ENCODE results near the gene EHHADH. TPM values are rescaled to one million over a fixed set of nuclear protein-coding genes. Genes with fewer than 3 reads are reported as not detected.

The EHHADH gene
- total and polyA plus RNA-seq, 2 experiments from 2014 or later = 2.5 to 6.0 TPM

GRCh38 chr3:185251272-185251671 is 2.6 kb downstream of the EHHADH start (continued):
- TF ChIP-seq EZH2phosphoT487 (IDR thresholded peaks at IDR 0.05; ENCODE audit: unreplicated experiment) (no peak), ZNF462 (CRISPR knock-in tag; IDR thresholded peaks at IDR 0.05) (no peak)

- no peaks in the 10 kb centered on the region for H3K27me3 ChIP-seq (ENCODE audit: insufficient read depth)
- no peak for TF ChIP-seq EZH2 (IDR thresholded peaks at IDR 0.05; ENCODE audit: low read depth, unreplicated experiment)
- no peak for TF ChIP-seq EZH2phosphoT487 (IDR thresholded peaks at IDR 0.05; ENCODE audit: unreplicated experiment)
- TF ChIP-seq NANOG (IDR thresholded peaks at IDR 0.05; ENCODE audit: borderline replicate concordance) = no peak
- no peak for TF ChIP-seq POLR2AphosphoS5 (IDR thresholded peaks at IDR 0.05; ENCODE audit: low read depth)
- no peak for TF ChIP-seq ZNF114 (CRISPR knock-in tag; IDR thresholded peaks at IDR 0.05)
- TF ChIP-seq REST (IDR thresholded peaks at IDR 0.05; ENCODE audit: unreplicated experiment) = no peak
- TF ChIP-seq CREB1 (CRISPR knock-in tag; IDR thresholded peaks at IDR 0.05; ENCODE audit: low read depth) = no peak
- Mint-ChIP-seq H3K4me1 (peaks cover 12% of the 10 kb centered on the region), H3K4me3 (no peak overlapping the region), H3K27ac (no peak overlapping the region), H3K27me3 (ENCODE audit: insufficient read depth, low read depth, poor library complexity) (peaks cover 1% of the 10 kb centered on the region), H3K36me3 (ENCODE audit: low read depth) (no peaks in the 10 kb centered on the region; the same call in 1 of the 3 replicates), H3K9me3 (peaks cover 2% of the 10 kb centered on the region; the same call in 1 of the 3 replicates)
- no peaks in the 10 kb centered on the region for H3K9me2 ChIP-seq (ENCODE audit: insufficient read depth)
- no peak overlapping the region for H2AFZ ChIP-seq
- H4K20me1 ChIP-seq (replicated peaks; ENCODE audit: insufficient read depth) = no peaks in the 10 kb centered on the region
- H3K4me1 ChIP-seq (ENCODE audit: insufficient read depth) = peaks cover 16% of the 10 kb centered on the region
- no peaks in the 10 kb centered on the region for H3K79me2 ChIP-seq (replicated peaks; ENCODE audit: insufficient read depth)
- no peaks in the 10 kb centered on the region for H3F3A ChIP-seq (replicated peaks; ENCODE audit: low read depth)
- no peak overlapping the region for H3K4me2 ChIP-seq
- no peaks in the 10 kb centered on the region for H3K36me3 ChIP-seq (ENCODE audit: insufficient read depth)
- H3K27ac ChIP-seq (ENCODE audit: low read depth) = no peak overlapping the region
- no peak overlapping the region for H3K4me3 ChIP-seq
- no peak for DNase-seq (ENCODE audit: low spot score)
- ATAC-seq = no peak
These were observed 3.2 kb downstream of the EHHADH start for GRCh38 chr3:185250653-185251052.

Measured in GM23338 (cell line).